Right atrium auricular region (tissue), 2 donors: ENCODE measurements around the gene GPHA2. TPM values are rescaled to one million over a fixed set of nuclear protein-coding genes. Genes with fewer than 3 reads are reported as not detected.

Source experiments
- DNase-seq: peaks from one replicate; pipeline ENCODE4 v3.0.0-alpha.2; 2019; ENCODE audit warnings: low spot score
- H3K27ac ChIP-seq, 2 donors: fragments of 200-600 bp; sonication (generic); 1 replicate in 1 of 2; 2 replicates in 1 of 2; pipeline ENCODE4 v1.5.1; 2016 to 2019
- H3K27me3 ChIP-seq, 2 donors: fragments of 200-600 bp; sonication (generic); one replicate each; pipeline versions ENCODE4 v1.5.1 to v1.6.0; 2017 to 2019
- H3K36me3 ChIP-seq: fragments of 200-600 bp; sonication (generic); one replicate; pipeline ENCODE4 v1.5.1; 2016
- H3K4me1 ChIP-seq, 2 donors: fragments of 200-600 bp; sonication (generic); one replicate each; pipeline versions ENCODE4 v1.5.1 to v1.6.0; 2017 to 2019
- H3K4me3 ChIP-seq, 2 donors: fragments of 200-600 bp; sonication (generic); 1 replicate in 1 of 2; 2 replicates in 1 of 2; pipeline ENCODE4 v1.5.1; 2017 to 2019; ENCODE audit warnings: mild to moderate bottlenecking in 1 of 2, moderate library complexity in 1 of 2
- H3K9me3 ChIP-seq, 2 donors: fragments of 200-600 bp; sonication (generic); one replicate each; pipeline ENCODE4 v1.5.1; 2019
- CTCF ChIP-seq, 2 donors: fragments of 200-600 bp; sonication (generic); IDR thresholded peaks; one replicate each; pipeline ENCODE4 v1.5.1; 2019; ENCODE audit warnings: antibody characterized with exemption in 2 of 2
- total RNA-seq, 2 donors: library from RNA; depleted of rRNA; stranded (reverse); fragments of >200 nt; gene quantifications; one replicate each; pipeline ENCODE4 v1.1.0, GENCODE V29; 2016

The GPHA2 gene
- total RNA-seq, 2 donors from 2014 or later: not detected

DNA sequence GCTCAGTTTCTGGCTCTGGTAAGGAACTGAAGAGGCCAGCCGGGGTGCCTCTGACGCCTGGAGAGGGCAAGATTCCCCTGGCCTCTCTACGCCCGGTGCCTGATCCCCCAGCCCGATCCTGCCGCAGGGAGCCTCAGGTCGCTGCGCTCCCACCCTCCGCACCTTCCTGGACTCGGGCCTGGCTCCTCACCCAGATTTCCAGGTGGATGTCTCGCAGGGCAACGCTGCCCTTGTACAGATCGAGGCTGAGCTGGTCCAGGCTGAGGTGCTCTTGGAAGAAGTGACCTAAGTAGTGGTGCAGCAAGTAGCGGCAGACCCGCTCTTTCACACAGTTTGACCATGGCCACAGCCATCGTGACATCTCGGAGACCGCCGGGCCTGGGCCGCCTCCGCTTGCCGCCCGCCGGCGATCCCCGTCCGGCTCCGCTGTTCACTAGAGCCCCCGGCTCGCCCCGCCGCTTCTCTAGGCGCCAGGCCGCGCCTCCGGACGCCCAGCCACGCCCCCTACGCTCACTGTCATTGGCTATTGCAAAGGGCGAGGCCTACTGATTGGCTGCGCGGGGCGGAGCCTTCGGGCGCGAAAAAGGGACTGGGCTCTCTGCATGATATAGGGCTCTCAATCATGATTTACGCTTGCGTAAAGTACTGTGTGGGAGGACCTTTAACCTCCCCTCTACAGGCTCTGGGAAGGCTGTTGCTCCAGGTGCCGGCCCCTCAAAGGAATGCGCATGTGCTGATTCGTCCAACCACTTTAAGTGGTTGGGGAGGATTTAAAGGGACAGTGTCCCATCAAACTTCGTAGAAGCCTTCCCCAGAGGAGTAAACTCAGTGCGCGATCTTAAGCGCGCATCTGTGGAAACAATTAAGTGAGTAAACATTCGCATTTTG, 18.7 kb downstream of the GPHA2 start, which contains the start of gene ATG2A:
TSS of gene ATG2A (minus strand) at position 435 of the 888 bp plus-strand sequence. CDS start at position 361, 74 bp downstream.
- DNase-seq: peak; percentile 99

DNA sequence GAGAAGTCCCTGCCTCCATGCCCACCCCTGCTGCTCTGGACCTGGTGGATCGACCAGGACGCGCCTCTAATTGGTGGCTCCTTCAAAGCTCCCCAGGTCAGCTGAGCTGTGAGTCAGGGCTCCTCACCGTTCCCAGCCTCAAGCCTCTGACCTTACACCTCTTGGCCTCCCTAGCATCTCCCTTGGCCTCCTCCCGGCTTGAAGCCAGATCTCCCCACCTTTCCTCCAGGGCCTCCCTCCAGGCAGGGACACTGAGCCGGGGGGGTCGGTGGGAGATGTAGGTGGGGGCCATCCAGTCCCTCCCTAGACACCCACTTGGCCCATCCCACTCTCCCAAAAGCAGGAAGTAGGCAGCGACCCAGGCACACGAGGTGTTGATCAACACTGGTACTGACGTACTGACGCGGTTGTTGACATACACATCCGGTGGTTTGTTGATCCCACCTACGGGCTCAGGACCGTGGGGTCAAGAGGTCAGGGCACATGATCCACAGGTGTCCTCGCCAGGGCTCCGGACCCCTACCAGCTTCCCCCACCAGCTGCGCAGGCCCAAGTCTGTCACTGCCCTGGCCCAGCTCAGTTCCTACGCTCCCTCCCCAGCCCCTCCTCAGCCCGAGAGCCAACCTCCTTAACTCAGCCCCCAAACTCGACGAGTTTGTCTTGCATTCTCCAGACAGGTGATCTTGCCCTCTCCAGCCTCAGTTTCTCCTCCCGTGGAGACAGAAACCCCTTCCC, 19.5 kb downstream of the GPHA2 start:
- peak; percentile 66 for DNase-seq
- peak overlapping the region; percentile 65 to 80 for H3K27ac ChIP-seq
- H3K4me3 ChIP-seq: peak overlapping the region; percentile 73 to 84
- H3K36me3 ChIP-seq: peaks cover 27% of the 10 kb centered on the region
- no peaks in the 10 kb centered on the region for H3K9me3 ChIP-seq
- H3K4me1 ChIP-seq: peaks cover 0 to 34% of the 10 kb centered on the region in 2 donors
- TF ChIP-seq CTCF (IDR thresholded peaks at IDR 0.05): no peak
- H3K27me3 ChIP-seq: no peaks in the 10 kb centered on the region

More for the DNA sequence above, 18.7 kb downstream of the GPHA2 start, which contains the start of gene ATG2A:
- Histone ChIP-seq H3K4me1 (peaks cover 0 to 34% of the 10 kb centered on the region in 2 donors), H3K27ac (peak within 1 kb of the TSS; percentile 77 to 86), H3K4me3 (peak within 1 kb of the TSS; percentile 73 to 84), H3K9me3 (no peaks in the 10 kb centered on the region), H3K27me3 (no peaks in the 10 kb centered on the region), H3K36me3 (peaks cover 19% of the 10 kb centered on the region)
- TF ChIP-seq CTCF (IDR thresholded peaks at IDR 0.05): no peak

GRCh38 chr11:64915376-64915887, 20.3 kb downstream of the GPHA2 start:
- H3K4me3 ChIP-seq: peak overlapping the region in 1 of 2 donors; percentile 84
- no peak for DNase-seq
- H3K4me1 ChIP-seq: peaks cover 0 to 34% of the 10 kb centered on the region in 2 donors
- peaks cover 35% of the 10 kb centered on the region for H3K36me3 ChIP-seq
- no peak for TF ChIP-seq CTCF (IDR thresholded peaks at IDR 0.05)
- H3K9me3 ChIP-seq: no peaks in the 10 kb centered on the region
- H3K27me3 ChIP-seq: no peaks in the 10 kb centered on the region
- peak overlapping the region in 1 of 2 donors; percentile 80 for H3K27ac ChIP-seq

DNA sequence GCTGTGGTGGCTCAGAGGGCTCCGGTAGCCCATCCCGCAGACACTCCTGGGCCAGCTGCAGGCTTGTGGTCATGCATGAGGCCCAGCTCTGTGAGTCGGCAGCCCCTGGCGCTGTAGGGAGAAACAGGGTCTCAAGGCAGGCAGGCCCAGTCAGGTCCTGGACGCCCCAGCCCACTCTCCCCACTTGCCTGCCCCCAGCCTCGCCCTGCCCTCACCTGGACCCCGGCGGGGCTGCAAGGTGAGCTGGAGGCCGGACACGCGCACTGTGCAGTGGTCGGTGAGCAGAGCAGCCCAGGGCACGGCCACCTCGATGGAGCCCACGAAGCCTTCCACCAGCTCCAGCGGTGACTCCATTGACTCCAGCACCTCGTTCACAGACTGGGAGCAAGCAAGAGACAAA, 21.6 kb downstream of the GPHA2 start:
- DNase-seq: no peak

More for the DNA sequence above, 21.6 kb downstream of the GPHA2 start:
- Histone ChIP-seq H3K36me3 (peaks cover 48% of the 10 kb centered on the region), H3K27ac (no peak overlapping the region), H3K4me1 (peaks cover 0 to 27% of the 10 kb centered on the region in 2 donors), H3K4me3 (no peak overlapping the region), H3K27me3 (no peaks in the 10 kb centered on the region), H3K9me3 (no peaks in the 10 kb centered on the region)
- TF ChIP-seq CTCF (IDR thresholded peaks at IDR 0.05): no peak
